Neural progenitor cell (in vitro differentiated cells): ENCODE data around the gene ABTB2.

Experiments
- CTCF ChIP-seq: fragments of 200-600 bp; sonication (generic); IDR thresholded peaks from 2 replicates; pipeline ENCODE4 v1.5.1; 2017; ENCODE audit warnings: antibody characterized with exemption, mild to moderate bottlenecking
- EZH2 ChIP-seq: fragments of 200-600 bp; sonication (generic); IDR thresholded peaks from 2 replicates; pipeline ENCODE4 v1.6.1; 2017; ENCODE audit warnings: antibody characterized with exemption, mild to moderate bottlenecking, moderate library complexity

- TF ChIP-seq CTCF, result no peak
- no peak for TF ChIP-seq EZH2
Measured at GRCh38 chr11:34148504-34149165, 209.2 kb downstream of the ABTB2 start.
